GM19467 (cell line): Measurements from ENCODE around the gene KLRF1.
"Not testable (repeated sequence)": the region's sequence is repeated elsewhere in the genome, so short reads cannot be mapped to it uniquely, and the experiment has no call there.

Source experiments
- ATAC-seq: cut with Tn5 transposase; IDR thresholded peaks from one replicate; pipeline ENCODE4 v1.9.1; 2021; ENCODE audit warnings: mild to moderate bottlenecking, moderate library complexity; ENCODE audit not compliant: unreplicated experiment

KLRF1 gene

DNA sequence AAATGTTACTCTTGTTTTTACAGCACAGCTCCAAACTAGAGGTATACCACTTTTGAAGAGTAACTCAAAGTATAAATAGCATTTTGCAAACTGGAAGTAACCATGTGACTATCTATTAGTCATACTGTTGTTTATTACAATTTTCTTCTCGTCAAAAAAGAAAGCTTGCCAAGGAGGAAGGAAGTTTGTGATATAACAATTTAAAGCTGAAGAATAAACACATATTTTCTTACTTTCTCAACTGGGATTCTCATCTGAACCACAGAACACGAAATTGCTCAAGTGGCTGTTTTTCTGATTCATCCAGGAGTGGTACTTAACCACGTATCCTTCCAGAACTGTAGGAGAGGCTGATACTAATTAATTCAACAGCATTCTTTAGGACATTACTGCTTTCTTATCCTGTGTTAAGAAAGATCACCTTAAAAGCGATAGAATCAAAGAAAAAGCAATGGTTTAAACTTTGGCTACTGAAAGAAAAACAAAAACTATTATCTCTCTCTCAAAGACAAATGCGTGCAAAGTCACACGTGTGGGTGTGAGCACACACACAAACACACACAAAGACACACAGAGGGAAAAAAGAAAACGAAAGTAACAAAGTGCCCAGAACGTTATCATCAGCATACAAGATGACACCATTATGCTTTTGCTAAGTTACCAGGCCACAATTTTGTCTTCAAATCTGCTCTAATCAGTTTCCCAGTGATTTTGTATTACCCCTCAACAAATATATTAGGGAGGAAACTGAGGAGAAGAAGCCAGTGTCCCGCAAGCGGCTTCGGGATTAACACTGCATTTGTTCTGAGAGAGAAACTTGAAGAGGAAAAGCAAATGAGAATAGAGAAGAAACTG is 42.3 kb downstream of the KLRF1 start, which contains the start of gene CLEC2B:
Gene CLEC2B (minus strand): TSS at position 48 of the 855 bp plus-strand sequence.
- no peak for ATAC-seq

- ATAC-seq, result no peak
These were observed 43.1 kb downstream of the KLRF1 start for GRCh38 chr12:9870286-9870866.

DNA sequence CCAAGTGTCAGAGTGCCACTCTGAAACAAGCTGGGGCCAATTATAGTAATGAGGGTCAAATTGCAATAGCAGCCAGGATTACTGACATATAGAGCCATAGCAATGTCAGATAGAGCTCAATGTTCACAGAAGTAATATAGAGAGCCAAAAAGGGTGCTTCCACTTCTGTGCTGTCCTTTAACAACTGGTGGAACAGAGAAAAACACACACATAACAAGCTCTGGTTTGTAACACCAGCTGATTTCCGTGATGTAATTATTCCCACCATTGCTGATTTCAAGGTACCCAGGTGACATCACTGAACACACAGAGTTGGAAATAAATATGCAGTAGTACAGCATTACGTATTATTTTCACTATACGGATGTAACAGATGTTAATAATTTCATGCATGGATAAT is 44.9 kb downstream of the KLRF1 start:
- no peak for ATAC-seq

DNA sequence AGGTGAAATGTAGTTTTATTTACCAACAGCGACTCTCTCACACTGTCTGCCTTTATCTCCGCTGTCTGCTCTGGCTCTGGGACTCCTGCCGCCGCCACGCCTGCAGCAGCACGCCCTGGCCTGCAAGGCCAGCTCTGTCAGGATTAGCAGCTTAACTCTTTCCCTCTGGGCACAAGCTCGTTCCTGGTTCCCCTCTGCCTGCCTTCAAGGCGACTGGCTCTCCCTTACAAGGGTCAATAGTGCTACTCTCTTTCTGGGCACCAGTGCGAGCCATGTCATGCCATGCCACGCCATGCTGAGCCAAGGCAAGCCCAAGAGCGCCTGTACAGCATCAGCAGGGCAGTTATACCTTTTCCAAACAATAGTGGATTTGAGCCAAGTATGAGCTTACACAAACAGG is 45.5 kb downstream of the KLRF1 start:
- ATAC-seq, result no peak

- ATAC-seq, result not testable (repeated sequence)
These were observed 48.8 kb downstream of the KLRF1 start for GRCh38 chr12:9876120-9876519.

- no peak for ATAC-seq
These were observed 53.3 kb downstream of the KLRF1 start for GRCh38 chr12:9880532-9881078.

GRCh38 chr12:9881246-9881645 is 54.0 kb downstream of the KLRF1 start, which contains the start of gene KLRF2:
Gene KLRF2, plus strand, starts transcription at chr12:9881489. Its CDS starts 107 bp downstream, at chr12:9881596.
- no peak for ATAC-seq

DNA sequence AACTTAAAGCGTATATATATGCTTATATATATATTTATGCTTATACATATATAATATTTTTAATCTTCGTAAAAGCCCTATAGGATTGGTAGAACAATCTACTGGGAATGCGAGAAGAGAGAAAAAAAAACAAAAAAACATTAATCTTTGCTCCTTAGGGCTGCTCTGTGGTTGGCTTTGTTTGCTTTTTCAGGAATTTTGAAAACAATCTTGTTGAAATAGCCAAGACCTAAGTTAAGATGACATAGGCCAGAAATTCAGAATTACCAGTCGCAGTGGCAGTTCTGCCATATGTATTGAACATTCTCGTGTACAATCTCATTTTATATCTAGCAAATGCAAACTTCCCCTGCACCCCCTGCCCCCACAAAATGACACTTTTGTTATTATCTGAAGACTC is 54.7 kb downstream of the KLRF1 start:
- ATAC-seq, result no peak

- ATAC-seq, result no peak
These were observed 55.9 kb downstream of the KLRF1 start for GRCh38 chr12:9883175-9883574.

DNA sequence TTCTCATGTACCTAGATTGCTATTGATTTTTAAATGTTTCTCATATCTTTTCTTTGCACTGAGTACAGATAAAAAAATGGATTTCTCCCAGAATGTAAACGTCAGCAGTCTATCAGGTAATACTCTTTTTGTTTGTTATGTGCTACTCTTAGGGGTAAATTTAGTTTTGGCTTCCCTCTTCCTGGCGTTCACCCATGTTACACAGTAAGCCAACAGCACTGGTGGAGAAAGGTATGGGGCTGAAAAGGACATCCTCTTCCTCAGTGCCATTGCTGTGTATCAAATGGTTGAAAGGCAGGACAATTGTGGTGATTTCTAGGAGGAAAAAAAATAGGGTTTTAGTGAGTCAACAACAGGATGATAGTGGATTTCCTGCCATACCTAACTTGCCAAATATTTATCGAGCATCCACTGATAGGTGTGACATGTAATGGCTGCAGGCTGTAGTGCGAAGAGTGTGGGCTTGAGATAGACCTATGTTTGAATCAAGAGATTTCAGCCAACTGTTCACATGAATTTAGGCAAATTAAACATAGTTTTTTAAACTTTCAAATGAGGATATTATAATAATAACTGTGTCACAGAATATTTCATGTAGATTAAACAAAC is 61.5 kb downstream of the KLRF1 start:
- ATAC-seq, result no peak
